Measurements from ENCODE around the gene PI16. TPM values are rescaled to one million over a fixed set of nuclear protein-coding genes. Genes with fewer than 3 reads are reported as not detected.

The PI16 gene
- total RNA-seq, 1 experiment from 2014 or later: 0.17 TPM

- ATAC-seq (no peak), DNase-seq (ENCODE audit: low spot score) (no peak)
- no peaks in the 10 kb centered on the region for H3K9me3 Mint-ChIP-seq
- H3K4me3 Mint-ChIP-seq: no peak overlapping the region
- H3K4me1 Mint-ChIP-seq: no peaks in the 10 kb centered on the region
- no peaks in the 10 kb centered on the region for H3K27me3 Mint-ChIP-seq (ENCODE audit: low read depth)
- H3K36me3 Mint-ChIP-seq: peaks cover 4% of the 10 kb centered on the region; the same call in 1 of the 2 replicates
- TF ChIP-seq ATF6 (CRISPR knock-in tag; IDR thresholded peaks at IDR 0.05) (no peak), ATF2 (CRISPR knock-in tag; IDR thresholded peaks at IDR 0.05; ENCODE audit: borderline replicate concordance, low read depth) (no peak), ERG (CRISPR knock-in tag; IDR thresholded peaks at IDR 0.05) (no peak), ZBTB43 (CRISPR knock-in tag; IDR thresholded peaks at IDR 0.05) (no peak), ZNF219 (CRISPR knock-in tag; IDR thresholded peaks at IDR 0.05; ENCODE audit: borderline replicate concordance) (no peak), ETV6 (CRISPR knock-in tag; IDR thresholded peaks at IDR 0.05) (no peak), E2F4 (CRISPR knock-in tag; IDR thresholded peaks at IDR 0.05; ENCODE audit: borderline replicate concordance, low read depth) (no peak), MXD4 (CRISPR knock-in tag; IDR thresholded peaks at IDR 0.05; ENCODE audit: borderline replicate concordance) (no peak), PREB (CRISPR knock-in tag; IDR thresholded peaks at IDR 0.05; ENCODE audit: borderline replicate concordance) (no peak), E2F1 (CRISPR knock-in tag; IDR thresholded peaks at IDR 0.05) (no peak), KAT7 (CRISPR knock-in tag; IDR thresholded peaks at IDR 0.05; ENCODE audit: borderline replicate concordance) (no peak), PRRX2 (CRISPR knock-in tag; IDR thresholded peaks at IDR 0.05) (no peak), CREM (CRISPR knock-in tag; IDR thresholded peaks at IDR 0.05) (no peak), HMGXB4 (CRISPR knock-in tag; IDR thresholded peaks at IDR 0.05) (no peak), ZBTB21 (CRISPR knock-in tag; IDR thresholded peaks at IDR 0.05; ENCODE audit: borderline replicate concordance) (no peak), SMAD3 (CRISPR knock-in tag; IDR thresholded peaks at IDR 0.05; ENCODE audit: borderline replicate concordance) (no peak), FOXP4 (CRISPR knock-in tag; IDR thresholded peaks at IDR 0.05) (no peak)
- ChIA-PET CTCF (interaction anchor here (1.4 to 1.7 kb wide), 2 partner anchors 113 to 139 kb away, joined by 3 to 4 read pairs; no protein-coding TSS in a partner anchor), POLR2A (no interaction called here)
- H3K27ac Mint-ChIP-seq: no peak overlapping the region
These were observed 49.6 kb upstream of the PI16 start for GRCh38 chr6:36904851-36905393.
